Trophoblast cell (in vitro differentiated cells and primary cell): Measurements from ENCODE around the gene STXBP2.
A peak's percentile ranks its signal among the peaks of the same experiment; 100 is the strongest.

Source experiments
- DNase-seq, 2 donors: peaks; one replicate each; pipeline ENCODE4 v3.0.0-alpha.2; 2016
- H2AFZ ChIP-seq: 2 replicates; pipeline ENCODE4 v1.6.1; 2013; ENCODE audit warnings: low read length, moderate library complexity, mild to moderate bottlenecking; ENCODE audit not compliant: insufficient read depth, poor library complexity
- H2AK5ac ChIP-seq: 2 replicates; pipeline ENCODE4 v1.6.1; 2013; ENCODE audit warnings: mild to moderate bottlenecking, low read length
- H2BK120ac ChIP-seq: 2 replicates; pipeline ENCODE4 v1.6.1; 2013; ENCODE audit warnings: low read length, mild to moderate bottlenecking, moderate library complexity; ENCODE audit not compliant: insufficient read depth, poor library complexity
- H2BK12ac ChIP-seq: 2 replicates; pipeline ENCODE4 v1.6.1; 2013; ENCODE audit warnings: mild to moderate bottlenecking, low read length, moderate library complexity
- H2BK5ac ChIP-seq: 2 replicates; pipeline ENCODE4 v1.6.1; 2013; ENCODE audit warnings: low read length, low read depth, moderate library complexity, mild to moderate bottlenecking; ENCODE audit not compliant: poor library complexity
- H3K14ac ChIP-seq: 2 replicates; pipeline ENCODE4 v1.6.1; 2013; ENCODE audit warnings: mild to moderate bottlenecking, low read length
- H3K18ac ChIP-seq: 2 replicates; pipeline ENCODE4 v1.6.1; 2013; ENCODE audit warnings: mild to moderate bottlenecking, low read length
- H3K23ac ChIP-seq: 2 replicates; pipeline ENCODE4 v1.6.1; 2013; ENCODE audit warnings: low read length
- H3K27ac ChIP-seq: 2 replicates; pipeline ENCODE4 v1.5.1; 2013; ENCODE audit warnings: low read depth, mild to moderate bottlenecking, inconsistent platforms, low read length, moderate library complexity
- H3K27me3 ChIP-seq: 2 replicates; pipeline ENCODE4 v1.6.1; 2013; ENCODE audit warnings: inconsistent platforms, mild to moderate bottlenecking, low read length, moderate library complexity; ENCODE audit not compliant: insufficient read depth
- H3K36me3 ChIP-seq, 2 experiments: 1 replicate in 1 of 2; 2 replicates in 1 of 2; pipeline ENCODE4 v1.6.1; 2013; ENCODE audit warnings: low read length in 2 of 2, mild to moderate bottlenecking in 2 of 2, moderate library complexity in 1 of 2; ENCODE audit not compliant: insufficient read depth in 2 of 2, control insufficient read depth in 1 of 2
- H3K4ac ChIP-seq: 2 replicates; pipeline ENCODE4 v1.6.1; 2013; ENCODE audit warnings: low read depth, mild to moderate bottlenecking, low read length, moderate library complexity
- H3K4me1 ChIP-seq, 2 experiments: 1 replicate in 1 of 2; 2 replicates in 1 of 2; pipeline ENCODE4 v1.6.1; 2013; ENCODE audit warnings: low read length in 2 of 2, mild to moderate bottlenecking in 2 of 2, moderate library complexity in 1 of 2; ENCODE audit not compliant: insufficient read depth in 2 of 2, control insufficient read depth in 1 of 2
- H3K4me2 ChIP-seq: 2 replicates; pipeline ENCODE4 v1.6.1; 2013; ENCODE audit warnings: inconsistent platforms, mild to moderate bottlenecking, low read length, moderate library complexity
- H3K4me3 ChIP-seq: 2 replicates; pipeline ENCODE4 v1.5.1; 2013; ENCODE audit warnings: mild to moderate bottlenecking, low read depth, low read length, inconsistent platforms
- H3K79me1 ChIP-seq: one replicate; pipeline ENCODE4 v1.6.1; 2013; ENCODE audit warnings: low read length
- H3K79me2 ChIP-seq: 2 replicates; pipeline ENCODE4 v1.6.1; 2013; ENCODE audit warnings: low read length, mild to moderate bottlenecking; ENCODE audit not compliant: control insufficient read depth, insufficient read depth, poor library complexity
- H3K9ac ChIP-seq: 2 replicates; pipeline ENCODE4 v1.6.1; 2013; ENCODE audit warnings: mild to moderate bottlenecking, low read length
- H3K9me3 ChIP-seq: 2 replicates; pipeline ENCODE4 v1.6.1; 2013; ENCODE audit warnings: low read depth, mild to moderate bottlenecking, control low read depth, inconsistent platforms, low read length; ENCODE audit not compliant: insufficient read depth
- H4K12ac ChIP-seq: 2 replicates; pipeline ENCODE4 v1.6.1; 2013; ENCODE audit warnings: low read depth, mild to moderate bottlenecking, low read length, moderate library complexity
- H4K8ac ChIP-seq: 2 replicates; pipeline ENCODE4 v1.6.1; 2013; ENCODE audit warnings: low read depth, mild to moderate bottlenecking, low read length, moderate library complexity
- H4K91ac ChIP-seq: one replicate; pipeline ENCODE4 v1.6.1; 2013; ENCODE audit warnings: low read depth, mild to moderate bottlenecking, low read length, moderate library complexity
- WGBS: extraction: QIAGEN DNeasy Blood & Tissue Kit; methylation state at CpG from one replicate; pipeline ENCODE4 v1.1.7; 2013; ENCODE audit warnings: missing lambda C conversion rate; ENCODE audit not compliant: insufficient read length, insufficient coverage; ENCODE audit errors: extremely low coverage; 5-methylcytosine and 5-hydroxymethylcytosine counted together

Gene STXBP2

GRCh38 chr19:7665076-7665475 is 28.2 kb downstream of the STXBP2 start:
- peaks cover 6% of the 10 kb centered on the region for H3K9me3 ChIP-seq
- no peak overlapping the region for H2AFZ ChIP-seq
- no peaks in the 10 kb centered on the region for H3K79me1 ChIP-seq
- WGBS = no CpG with 5 or more reads among the region's 4 CpGs
- no peak overlapping the region for H3K4ac ChIP-seq
- H3K27ac ChIP-seq = no peak overlapping the region
- peaks cover 5% of the 10 kb centered on the region for H3K27me3 ChIP-seq
- no peak overlapping the region for H3K23ac ChIP-seq
- H3K4me2 ChIP-seq = no peak overlapping the region
- no peaks in the 10 kb centered on the region for H3K4me1 ChIP-seq
- no peak overlapping the region for H4K8ac ChIP-seq
- DNase-seq = no peak
- no peak overlapping the region for H4K12ac ChIP-seq
- no peaks in the 10 kb centered on the region for H3K79me2 ChIP-seq
- no peak overlapping the region for H2AK5ac ChIP-seq
- H4K91ac ChIP-seq = no peak overlapping the region
- no peak overlapping the region for H3K9ac ChIP-seq
- H3K18ac ChIP-seq = no peak overlapping the region
- H2BK12ac ChIP-seq = no peak overlapping the region
- H3K4me3 ChIP-seq = no peak overlapping the region
- no peaks in the 10 kb centered on the region for H3K36me3 ChIP-seq
- H2BK5ac ChIP-seq = no peak overlapping the region
- H2BK120ac ChIP-seq = no peak overlapping the region
- H3K14ac ChIP-seq = no peak overlapping the region

DNA sequence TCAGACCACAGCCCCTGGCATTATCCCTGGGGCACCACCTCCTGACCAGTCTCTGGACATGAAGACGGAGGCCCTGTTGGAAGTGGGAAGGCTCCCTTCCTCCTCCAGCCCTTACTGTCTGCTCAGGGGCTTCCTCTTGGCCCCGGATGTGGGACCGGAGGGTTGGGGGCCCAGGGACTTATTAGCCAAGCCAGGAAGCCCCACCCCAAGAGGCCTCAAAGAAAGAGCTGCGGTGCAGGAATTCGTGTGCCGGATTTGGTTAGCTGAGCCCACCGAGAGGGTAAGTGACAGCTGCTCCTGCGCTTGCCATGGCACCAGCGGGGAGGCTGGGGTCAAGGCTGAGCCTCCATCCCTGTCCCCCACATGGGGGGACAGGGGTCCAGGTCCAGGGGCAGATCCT is 31.9 kb downstream of the STXBP2 start, which contains the start of gene RETN:
Gene RETN (plus strand): TSS at position 208 of the 400 bp plus-strand sequence. CDS start 278 bp downstream, outside the sequence.
- no peak within 1 kb of the TSS for H4K8ac ChIP-seq
- H3K18ac ChIP-seq = no peak within 1 kb of the TSS
- no peak within 1 kb of the TSS for H2BK5ac ChIP-seq
- no peaks in the 10 kb centered on the region for H3K36me3 ChIP-seq
- H3K79me2 ChIP-seq = no peaks in the 10 kb centered on the region
- no peak within 1 kb of the TSS for H3K4me2 ChIP-seq
- no peak within 1 kb of the TSS for H4K12ac ChIP-seq
- peaks cover 12% of the 10 kb centered on the region for H3K9me3 ChIP-seq
- H3K79me1 ChIP-seq = no peaks in the 10 kb centered on the region
- no peak within 1 kb of the TSS for H2BK12ac ChIP-seq
- H3K14ac ChIP-seq = no peak within 1 kb of the TSS
- H3K27me3 ChIP-seq = peaks cover 11% of the 10 kb centered on the region
- no peaks in the 10 kb centered on the region for H3K4me1 ChIP-seq
- no CpG with 5 or more reads among the region's 9 CpGs for WGBS
- H3K4ac ChIP-seq = no peak within 1 kb of the TSS
- DNase-seq = no peak
- H4K91ac ChIP-seq = no peak within 1 kb of the TSS
- no peak within 1 kb of the TSS for H3K23ac ChIP-seq
- no peak within 1 kb of the TSS for H3K27ac ChIP-seq
- no peak within 1 kb of the TSS for H2AK5ac ChIP-seq
- no peak within 1 kb of the TSS for H3K9ac ChIP-seq
- no peak within 1 kb of the TSS for H2BK120ac ChIP-seq
- no peak within 1 kb of the TSS for H3K4me3 ChIP-seq
- H2AFZ ChIP-seq = no peak within 1 kb of the TSS

GRCh38 chr19:7669641-7670040 is 32.7 kb downstream of the STXBP2 start:
- H4K91ac ChIP-seq = no peak overlapping the region
- H3K4me2 ChIP-seq = no peak overlapping the region
- H3K4ac ChIP-seq = no peak overlapping the region

DNA sequence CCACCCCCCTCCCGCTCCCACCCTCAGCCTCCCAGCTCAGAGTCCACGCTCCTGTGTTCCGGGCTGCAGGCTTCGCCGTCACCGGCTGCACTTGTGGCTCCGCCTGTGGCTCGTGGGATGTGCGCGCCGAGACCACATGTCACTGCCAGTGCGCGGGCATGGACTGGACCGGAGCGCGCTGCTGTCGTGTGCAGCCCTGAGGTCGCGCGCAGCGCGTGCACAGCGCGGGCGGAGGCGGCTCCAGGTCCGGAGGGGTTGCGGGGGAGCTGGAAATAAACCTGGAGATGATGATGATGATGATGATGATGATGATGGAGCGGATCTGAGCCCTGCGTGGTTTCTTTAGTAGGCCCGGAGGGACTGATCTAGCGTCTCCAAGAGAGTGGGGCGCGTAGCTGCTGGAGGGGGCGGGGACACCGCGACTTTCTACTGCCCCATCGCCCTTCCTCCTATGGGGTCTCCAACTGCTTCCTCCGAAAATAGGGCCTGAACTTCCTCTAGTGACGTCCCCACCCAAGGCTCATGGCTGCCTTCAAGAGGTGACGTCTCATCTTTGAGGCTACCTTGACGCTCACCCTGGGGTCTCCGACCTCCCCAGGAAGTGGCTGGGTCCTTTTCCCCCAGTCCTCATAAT is 33.4 kb downstream of the STXBP2 start:
- DNase-seq = no peak
- H3K14ac ChIP-seq = no peak overlapping the region
- H3K79me1 ChIP-seq = no peaks in the 10 kb centered on the region
- no peaks in the 10 kb centered on the region for H3K36me3 ChIP-seq
- H3K27ac ChIP-seq = no peak overlapping the region
- no peaks in the 10 kb centered on the region for H3K4me1 ChIP-seq
- no peak overlapping the region for H4K91ac ChIP-seq
- H3K79me2 ChIP-seq = no peaks in the 10 kb centered on the region
- no peak overlapping the region for H3K4ac ChIP-seq
- no peak overlapping the region for H2AFZ ChIP-seq
- no peak overlapping the region for H2AK5ac ChIP-seq
- H4K12ac ChIP-seq = no peak overlapping the region
- H3K27me3 ChIP-seq = peaks cover 11% of the 10 kb centered on the region
- no peak overlapping the region for H3K18ac ChIP-seq
- no peak overlapping the region for H2BK120ac ChIP-seq
- no peak overlapping the region for H4K8ac ChIP-seq
- H3K4me3 ChIP-seq = no peak overlapping the region
- H3K4me2 ChIP-seq = peak overlapping the region; percentile 45
- WGBS = no CpG with 5 or more reads among the region's 43 CpGs
- H3K9me3 ChIP-seq = peaks cover 12% of the 10 kb centered on the region
- H2BK5ac ChIP-seq = no peak overlapping the region
- no peak overlapping the region for H2BK12ac ChIP-seq
- H3K9ac ChIP-seq = no peak overlapping the region
- H3K23ac ChIP-seq = no peak overlapping the region

More at GRCh38 chr19:7669641-7670040, 32.7 kb downstream of the STXBP2 start:
- H4K8ac ChIP-seq = no peak overlapping the region
- no peaks in the 10 kb centered on the region for H3K4me1 ChIP-seq
- H3K79me2 ChIP-seq = no peaks in the 10 kb centered on the region
- H3K27ac ChIP-seq = no peak overlapping the region
- H2AK5ac ChIP-seq = no peak overlapping the region
- H3K23ac ChIP-seq = no peak overlapping the region
- H2AFZ ChIP-seq = no peak overlapping the region
- H3K18ac ChIP-seq = no peak overlapping the region
- peaks cover 12% of the 10 kb centered on the region for H3K9me3 ChIP-seq
- no peak overlapping the region for H4K12ac ChIP-seq
- H2BK120ac ChIP-seq = no peak overlapping the region
- no peak for DNase-seq
- H3K79me1 ChIP-seq = no peaks in the 10 kb centered on the region
- peaks cover 11% of the 10 kb centered on the region for H3K27me3 ChIP-seq
- H3K36me3 ChIP-seq = no peaks in the 10 kb centered on the region
- H2BK5ac ChIP-seq = no peak overlapping the region
- WGBS = 100% methylated on average over 1 of the region's 9 CpGs
- no peak overlapping the region for H3K4me3 ChIP-seq
- H3K9ac ChIP-seq = no peak overlapping the region
- H2BK12ac ChIP-seq = no peak overlapping the region
- no peak overlapping the region for H3K14ac ChIP-seq
